GM12891 (cell line): Measurements from ENCODE around the gene SLC5A1.

Experiments
- POLR2A ChIP-seq: IDR thresholded peaks from 2 replicates; pipeline ENCODE4 v1.6.1; 2011; ENCODE audit warnings: low read depth, low read length, control low read depth
- POLR2AphosphoS5 ChIP-seq: IDR thresholded peaks from 2 replicates; pipeline ENCODE4 v1.6.1; 2011; ENCODE audit warnings: low read depth, low read length, control low read depth
- POU2F2 ChIP-seq: IDR thresholded peaks from 2 replicates; pipeline ENCODE4 v1.6.1; 2011; ENCODE audit warnings: low read depth, mild to moderate bottlenecking, control low read depth, low read length, moderate library complexity
- TAF1 ChIP-seq: IDR thresholded peaks from 2 replicates; pipeline ENCODE4 v1.6.1; 2011; ENCODE audit warnings: low read depth, low read length, control low read depth

- no peak for TF ChIP-seq POLR2AphosphoS5
- TF ChIP-seq POLR2A, result no peak
- no peak for TF ChIP-seq TAF1
- no peak for TF ChIP-seq POU2F2
Observed at GRCh38 chr22:32073823-32074380, 30.8 kb downstream of the SLC5A1 start.
